Natural killer cell (primary cell): ENCODE measurements around the gene ANKRD39. TPM values are rescaled to one million over a fixed set of nuclear protein-coding genes. Genes with fewer than 3 reads are reported as not detected.
A peak's percentile ranks its signal among the peaks of the same experiment; 100 is the strongest.

ENCODE experiments used
- ATAC-seq, 3 donors: fragments of 150-1000 bp in 2 of 3; fragments of 200-7000 bp in 1 of 3; cut with Tn5 transposase; 1 replicate in 1 of 3; 2 replicates in 2 of 3; pipeline ENCODE4 v1.10.0; 2021; ENCODE audit warnings: mild to moderate bottlenecking in 2 of 3, moderate library complexity in 2 of 3
- DNase-seq, 2 donors: peaks; one replicate each; pipeline versions ENCODE4 v3.0.0 to v3.0.0-alpha.2; 2013 to 2021; ENCODE audit warnings: mixed read lengths in 1 of 2
- H3K27ac ChIP-seq: one replicate; pipeline ENCODE4 v1.5.1; 2013; ENCODE audit warnings: mild to moderate bottlenecking, low read length
- H3K27me3 ChIP-seq: one replicate; pipeline ENCODE4 v1.6.1; 2013; ENCODE audit warnings: low read length; ENCODE audit not compliant: control insufficient read depth, insufficient read depth
- H3K36me3 ChIP-seq: one replicate; pipeline ENCODE4 v1.6.1; 2013; ENCODE audit warnings: low read length; ENCODE audit not compliant: control insufficient read depth, insufficient read depth
- H3K4me1 ChIP-seq: one replicate; pipeline ENCODE4 v1.6.1; 2013; ENCODE audit warnings: low read length; ENCODE audit not compliant: control insufficient read depth, insufficient read depth
- H3K4me3 ChIP-seq: one replicate; pipeline ENCODE4 v1.5.1; 2013; ENCODE audit warnings: low read length
- H3K9me3 ChIP-seq: one replicate; pipeline ENCODE4 v1.6.1; 2013; ENCODE audit warnings: low read length; ENCODE audit not compliant: control insufficient read depth, insufficient read depth
- H3K27ac Mint-ChIP-seq, 2 donors: one replicate each; pipeline ENCODE4 v1.8.0; 2022; ENCODE audit warnings: mild to moderate bottlenecking in 2 of 2, mixed read lengths in 2 of 2, moderate library complexity in 1 of 2
- H3K27me3 Mint-ChIP-seq, 2 donors: one replicate each; pipeline ENCODE4 v1.8.0; 2022; ENCODE audit warnings: low read depth in 2 of 2, mixed read lengths in 2 of 2
- H3K36me3 Mint-ChIP-seq: one replicate; pipeline ENCODE4 v1.8.0; 2022; ENCODE audit warnings: mixed read lengths
- H3K4me1 Mint-ChIP-seq, 2 donors: one replicate each; pipeline ENCODE4 v1.8.0; 2022; ENCODE audit warnings: mixed read lengths in 2 of 2
- H3K4me3 Mint-ChIP-seq: one replicate; pipeline ENCODE4 v1.8.0; 2022; ENCODE audit warnings: mild to moderate bottlenecking, moderate library complexity, mixed read lengths
- H3K9me3 Mint-ChIP-seq, 2 donors: one replicate each; pipeline ENCODE4 v1.8.0; 2022; ENCODE audit warnings: mixed read lengths in 2 of 2
- WGBS: methylation state at CpG from one replicate; pipeline ENCODE4 v1.1.7; 2013; ENCODE audit warnings: missing lambda C conversion rate; ENCODE audit not compliant: insufficient coverage; 5-methylcytosine and 5-hydroxymethylcytosine counted together
- intact Hi-C: fragments of 100-400 bp; cut with micrococcal nuclease; formaldehyde crosslinking; loops from one replicate; pipeline ENCODE4 v1.14.2; 2022
- total RNA-seq, 4 donors: library from RNA; stranded (reverse); fragments of 120-200 nt in 1 of 4; gene quantifications; one replicate each; pipeline versions ENCODE4 v1.2.3 to v1.2.4, GENCODE V29; 2013 to 2022
- TF ChIP-seq, protein P1 (sequence below): fragments of 200-600 bp; IDR thresholded peaks from one replicate; pipeline ENCODE4 v1.8.0; 2022; ENCODE audit warnings: antibody characterized with exemption

ANKRD39 gene
- total RNA-seq, 3 donors from 2014 or later (not counting 1 experiment from before 2014, with no cell fraction given), result 15.5 to 22.3 (median 21.6) TPM

DNA sequence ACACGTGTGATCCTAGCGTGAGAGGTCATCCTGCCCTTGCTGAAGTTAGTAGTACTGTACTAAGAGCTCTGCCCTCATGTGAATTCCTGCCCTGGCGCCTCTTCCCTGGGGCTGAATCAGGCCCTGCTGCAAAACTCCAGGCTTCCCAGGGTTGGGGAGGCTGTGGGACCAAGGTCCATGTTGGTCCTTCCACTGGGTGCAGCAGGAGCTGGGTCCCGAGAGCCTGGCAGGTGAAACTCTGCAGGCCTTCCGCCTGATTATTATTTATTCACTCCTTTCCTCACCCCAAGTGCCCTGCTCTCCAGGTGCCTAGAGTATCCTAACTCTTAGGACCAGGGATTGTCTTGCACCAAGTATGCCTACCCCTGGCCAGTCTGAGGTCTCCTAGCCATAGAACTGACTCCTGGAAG lies 47.0 kb downstream of the ANKRD39 start:
- H3K27me3 Mint-ChIP-seq, result no peaks in the 10 kb centered on the region
- H3K9me3 Mint-ChIP-seq, result no peaks in the 10 kb centered on the region
- TF ChIP-seq, protein P1, sequence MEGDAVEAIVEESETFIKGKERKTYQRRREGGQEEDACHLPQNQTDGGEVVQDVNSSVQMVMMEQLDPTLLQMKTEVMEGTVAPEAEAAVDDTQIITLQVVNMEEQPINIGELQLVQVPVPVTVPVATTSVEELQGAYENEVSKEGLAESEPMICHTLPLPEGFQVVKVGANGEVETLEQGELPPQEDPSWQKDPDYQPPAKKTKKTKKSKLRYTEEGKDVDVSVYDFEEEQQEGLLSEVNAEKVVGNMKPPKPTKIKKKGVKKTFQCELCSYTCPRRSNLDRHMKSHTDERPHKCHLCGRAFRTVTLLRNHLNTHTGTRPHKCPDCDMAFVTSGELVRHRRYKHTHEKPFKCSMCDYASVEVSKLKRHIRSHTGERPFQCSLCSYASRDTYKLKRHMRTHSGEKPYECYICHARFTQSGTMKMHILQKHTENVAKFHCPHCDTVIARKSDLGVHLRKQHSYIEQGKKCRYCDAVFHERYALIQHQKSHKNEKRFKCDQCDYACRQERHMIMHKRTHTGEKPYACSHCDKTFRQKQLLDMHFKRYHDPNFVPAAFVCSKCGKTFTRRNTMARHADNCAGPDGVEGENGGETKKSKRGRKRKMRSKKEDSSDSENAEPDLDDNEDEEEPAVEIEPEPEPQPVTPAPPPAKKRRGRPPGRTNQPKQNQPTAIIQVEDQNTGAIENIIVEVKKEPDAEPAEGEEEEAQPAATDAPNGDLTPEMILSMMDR, result no peak
- no peak for ATAC-seq
- H3K27ac Mint-ChIP-seq, result no peak overlapping the region
- 98% methylated on average over 5 of the region's 5 CpGs for WGBS
- H3K4me1 Mint-ChIP-seq, result peaks cover 28 to 43% of the 10 kb centered on the region in 2 donors
- no peak overlapping the region for H3K4me3 Mint-ChIP-seq
- no peaks in the 10 kb centered on the region for H3K27me3 ChIP-seq
- H3K27ac ChIP-seq, result no peak overlapping the region
- H3K4me3 ChIP-seq, result no peak overlapping the region
- peaks cover 18% of the 10 kb centered on the region for H3K4me1 ChIP-seq
- H3K36me3 Mint-ChIP-seq, result peaks cover 6% of the 10 kb centered on the region
- H3K36me3 ChIP-seq, result no peaks in the 10 kb centered on the region
- intact Hi-C loops, result no loop called here
- no peak for DNase-seq
- H3K9me3 ChIP-seq, result no peaks in the 10 kb centered on the region

DNA sequence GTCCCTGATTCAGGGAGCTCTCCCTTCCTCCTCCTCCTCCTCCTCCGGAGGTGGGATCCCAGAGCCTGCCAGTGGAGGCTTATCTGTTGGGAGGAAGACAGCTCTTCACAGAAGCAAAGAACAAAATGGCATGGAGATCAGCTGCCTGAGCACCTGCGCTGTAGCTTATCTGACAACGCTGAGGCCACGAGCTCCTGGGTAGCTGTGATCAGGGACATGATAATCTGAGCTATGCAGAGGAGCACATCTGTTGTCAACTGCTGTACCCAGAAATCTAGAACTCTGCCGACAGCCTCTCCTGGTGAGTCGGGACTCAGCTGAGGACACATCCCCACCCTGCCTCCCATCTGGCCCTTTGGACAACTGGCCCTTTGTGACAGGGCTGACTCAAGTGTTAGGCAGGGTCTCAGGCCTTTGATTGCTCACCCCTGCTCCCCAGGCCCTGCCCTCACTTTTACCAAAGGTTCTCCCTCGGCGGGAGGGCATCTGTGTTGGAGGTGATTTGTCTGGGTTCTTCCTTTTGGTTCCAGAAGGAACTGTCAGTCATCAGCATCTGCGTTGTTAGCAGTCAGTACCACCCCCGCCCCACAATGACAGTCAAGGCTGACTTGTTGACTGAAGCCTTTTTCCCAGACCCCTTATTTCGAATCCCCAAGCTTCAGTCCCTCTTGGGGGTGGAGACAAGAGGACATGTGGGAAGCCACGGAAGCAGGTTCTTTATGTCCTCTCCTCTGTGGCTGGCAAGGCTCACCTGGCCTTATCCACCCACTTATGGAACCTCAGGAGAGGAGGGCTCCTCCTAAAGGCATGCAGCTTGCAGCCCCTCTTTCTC lies 47.6 kb downstream of the ANKRD39 start:
- no peaks in the 10 kb centered on the region for H3K27me3 Mint-ChIP-seq
- peak overlapping the region in 1 of 2 donors; percentile 52 for H3K27ac Mint-ChIP-seq

DNA sequence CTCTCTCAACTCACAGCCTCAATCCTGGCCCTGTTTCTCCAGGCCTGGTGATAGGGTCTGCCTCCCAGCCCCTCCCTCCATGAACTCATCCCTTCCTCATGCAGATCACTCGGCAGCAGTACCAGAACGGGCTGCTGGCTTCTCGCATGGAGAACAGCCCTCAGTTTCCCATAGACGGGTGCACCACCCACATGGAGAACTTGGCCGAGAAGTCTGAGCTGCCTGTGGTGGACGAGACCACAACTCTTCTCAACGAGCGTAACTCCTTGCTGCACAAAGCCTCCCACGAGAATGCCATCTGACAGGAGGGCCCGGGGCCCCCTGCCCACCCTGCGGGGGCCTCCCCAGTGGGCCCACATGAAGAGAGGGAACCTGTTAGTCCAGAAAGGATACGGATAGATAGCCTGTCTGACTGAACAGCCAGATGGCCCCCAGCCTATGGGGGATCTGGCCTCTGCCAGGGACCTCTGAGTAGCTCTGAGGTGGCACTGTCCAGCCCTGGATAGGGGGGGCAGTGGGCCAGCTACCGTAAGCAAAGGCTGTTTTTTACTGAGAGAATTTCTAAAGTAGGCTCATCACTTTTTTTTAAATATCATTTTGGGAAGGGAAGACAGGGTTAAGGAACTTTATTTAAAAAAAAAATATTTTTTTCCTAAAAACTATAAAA lies 48.5 kb downstream of the ANKRD39 start:
- no peaks in the 10 kb centered on the region for H3K9me3 Mint-ChIP-seq
- DNase-seq (no peak), ATAC-seq (no peak)
- H3K27ac ChIP-seq, result no peak overlapping the region
- peak overlapping the region in 1 of 2 donors; percentile 94 for H3K27ac Mint-ChIP-seq
- no peaks in the 10 kb centered on the region for H3K27me3 ChIP-seq
- peaks cover 20 to 35% of the 10 kb centered on the region in 2 donors for H3K4me1 Mint-ChIP-seq
- H3K36me3 ChIP-seq, result no peaks in the 10 kb centered on the region
- TF ChIP-seq, protein P1, result no peak
- H3K4me1 ChIP-seq, result peaks cover 13% of the 10 kb centered on the region
- no peaks in the 10 kb centered on the region for H3K9me3 ChIP-seq
- WGBS, result 94% methylated on average over 13 of the region's 13 CpGs
- intact Hi-C loops, result no loop called here
- no peak overlapping the region for H3K4me3 Mint-ChIP-seq
- H3K4me3 ChIP-seq, result no peak overlapping the region
- peaks cover 6% of the 10 kb centered on the region for H3K36me3 Mint-ChIP-seq
- no peaks in the 10 kb centered on the region for H3K27me3 Mint-ChIP-seq

More for the DNA sequence above, 47.6 kb downstream of the ANKRD39 start:
- H3K4me3 ChIP-seq, result no peak overlapping the region
- H3K4me3 Mint-ChIP-seq, result no peak overlapping the region
- no peak overlapping the region for H3K27ac ChIP-seq
- no peak for ATAC-seq
- H3K27me3 ChIP-seq, result no peaks in the 10 kb centered on the region
- no peak for DNase-seq
- intact Hi-C loops, result no loop called here
- no peaks in the 10 kb centered on the region for H3K9me3 Mint-ChIP-seq
- peaks cover 6% of the 10 kb centered on the region for H3K36me3 Mint-ChIP-seq
- no peaks in the 10 kb centered on the region for H3K9me3 ChIP-seq
- WGBS, result 90% methylated on average over 12 of the region's 12 CpGs
- H3K36me3 ChIP-seq, result no peaks in the 10 kb centered on the region
- TF ChIP-seq, protein P1, result no peak
- peaks cover 24 to 39% of the 10 kb centered on the region in 2 donors for H3K4me1 Mint-ChIP-seq
- H3K4me1 ChIP-seq, result peaks cover 14% of the 10 kb centered on the region
